Neural progenitor cell (in vitro differentiated cells): ENCODE measurements around the gene MRPS12.

Experiments used
- CTCF ChIP-seq: fragments of 200-600 bp; sonication (generic); IDR thresholded peaks from 2 replicates; pipeline ENCODE4 v1.5.1; 2017; ENCODE audit warnings: antibody characterized with exemption, mild to moderate bottlenecking
- EZH2 ChIP-seq: fragments of 200-600 bp; sonication (generic); IDR thresholded peaks from 2 replicates; pipeline ENCODE4 v1.6.1; 2017; ENCODE audit warnings: antibody characterized with exemption, mild to moderate bottlenecking, moderate library complexity

GRCh38 chr19:38919837-38920601, 10.7 kb upstream of the MRPS12 start:
- TF ChIP-seq CTCF: no peak
- no peak for TF ChIP-seq EZH2
